WTC11 (cell line): ENCODE measurements around the gene THAP2. TPM values are rescaled to one million over a fixed set of nuclear protein-coding genes. Genes with fewer than 3 reads are reported as not detected.

Source experiments
- ATAC-seq: fragments of 200-7000 bp; cut with Tn5 transposase; 2 replicates; pipeline ENCODE4 v1.10.0; 2021; ENCODE audit warnings: mild to moderate bottlenecking, moderate library complexity
- CTCF ChIA-PET: fragments of 300-600 bp; sonication (Branson Sonifier 250); formaldehyde crosslinking; loops from one replicate; lab custom pipeline; 2021; ENCODE audit warnings: antibody characterized with exemption; lab: Charles Lee
- POLR2A ChIA-PET: fragments of 350-600 bp; sonication (Branson Sonifier 250); formaldehyde crosslinking; loops from one replicate; lab custom pipeline; 2021; ENCODE audit warnings: antibody characterized with exemption; lab: Charles Lee
- DNase-seq: peaks from one replicate; pipeline ENCODE4 v3.0.0; 2021; ENCODE audit warnings: low spot score
- H3K27ac Mint-ChIP-seq: 2 replicates; pipeline ENCODE4 v1.8.0; 2021; ENCODE audit warnings: mixed read lengths
- H3K27me3 Mint-ChIP-seq: 2 replicates; pipeline ENCODE4 v1.8.0; 2021; ENCODE audit warnings: low read depth, mild to moderate bottlenecking, moderate library complexity, mixed read lengths
- H3K36me3 Mint-ChIP-seq: 2 replicates; pipeline ENCODE4 v1.8.0; 2021; ENCODE audit warnings: mixed read lengths
- H3K4me1 Mint-ChIP-seq: 2 replicates; pipeline ENCODE4 v1.8.0; 2022; ENCODE audit warnings: mixed read lengths
- H3K4me3 Mint-ChIP-seq: 2 replicates; pipeline ENCODE4 v1.8.0; 2021; ENCODE audit warnings: mild to moderate bottlenecking, moderate library complexity, mixed read lengths
- H3K9me3 Mint-ChIP-seq: 2 replicates; pipeline ENCODE4 v1.8.0; 2021; ENCODE audit warnings: mixed read lengths
- ARID4B ChIP-seq: sonication (generic); formaldehyde crosslinking; IDR thresholded peaks from 2 replicates; pipeline ENCODE4 v1.8.0; 2023; ENCODE audit warnings: missing genetic modification reagents, mild to moderate bottlenecking, borderline replicate concordance
- ATF6 ChIP-seq: sonication (generic); formaldehyde crosslinking; IDR thresholded peaks from 2 replicates; pipeline ENCODE4 v1.8.1; 2023; ENCODE audit warnings: mild to moderate bottlenecking, missing genetic modification reagents
- CBFB ChIP-seq: sonication (generic); formaldehyde crosslinking; IDR thresholded peaks from 2 replicates; pipeline ENCODE4 v1.8.1; 2022; ENCODE audit warnings: mild to moderate bottlenecking, low read depth, missing genetic modification reagents
- CDX4 ChIP-seq: fragments of 250-450 bp; sonication (Bioruptor Pico); IDR thresholded peaks from 2 replicates; pipeline ENCODE4 v1.9.0; 2021; ENCODE audit warnings: moderate library complexity, mild to moderate bottlenecking, inconsistent platforms, borderline replicate concordance
- E2F1 ChIP-seq: sonication (generic); formaldehyde crosslinking; IDR thresholded peaks from 2 replicates; pipeline ENCODE4 v1.8.0; 2022; ENCODE audit warnings: mild to moderate bottlenecking, missing genetic modification reagents
- ELF4 ChIP-seq: sonication (generic); formaldehyde crosslinking; IDR thresholded peaks from 2 replicates; pipeline ENCODE4 v1.8.1; 2022; ENCODE audit warnings: low read depth, mild to moderate bottlenecking, moderate library complexity, missing genetic modification reagents
- GABPB1 ChIP-seq: sonication (generic); formaldehyde crosslinking; IDR thresholded peaks from 2 replicates; pipeline ENCODE4 v1.8.1; 2023; ENCODE audit warnings: mild to moderate bottlenecking, missing genetic modification reagents
- NR3C1 ChIP-seq: sonication (generic); formaldehyde crosslinking; conservative IDR thresholded peaks from 2 replicates; pipeline ENCODE4 v1.8.1; 2023; ENCODE audit warnings: low read depth, mild to moderate bottlenecking, missing genetic modification reagents
- TP53 ChIP-seq: sonication (generic); formaldehyde crosslinking; IDR thresholded peaks from 2 replicates; pipeline ENCODE4 v1.8.1; 2023; ENCODE audit warnings: mild to moderate bottlenecking, missing genetic modification reagents
- ZBTB21 ChIP-seq: sonication (generic); formaldehyde crosslinking; IDR thresholded peaks from 2 replicates; pipeline ENCODE4 v1.8.1; 2023; ENCODE audit warnings: mild to moderate bottlenecking, missing genetic modification reagents, borderline replicate concordance
- ZNF281 ChIP-seq: sonication (generic); formaldehyde crosslinking; IDR thresholded peaks from 2 replicates; pipeline ENCODE4 v1.8.0; 2023; ENCODE audit warnings: mild to moderate bottlenecking, missing genetic modification reagents
- ZNF317 ChIP-seq: sonication (generic); formaldehyde crosslinking; IDR thresholded peaks from 2 replicates; pipeline ENCODE4 v1.8.1; 2023; ENCODE audit warnings: low read depth, mild to moderate bottlenecking, moderate library complexity, missing genetic modification reagents, borderline replicate concordance
- ZNF532 ChIP-seq: fragments of 250-450 bp; sonication (Bioruptor Pico); IDR thresholded peaks from 2 replicates; pipeline ENCODE4 v1.9.0; 2021; ENCODE audit warnings: mild to moderate bottlenecking, borderline replicate concordance
- total RNA-seq: library from RNA; stranded (reverse); gene quantifications from 3 replicates; pipeline ENCODE4 v1.2.3, GENCODE V29; 2021

Gene THAP2
- total RNA-seq, 1 experiment from 2014 or later: 6.4 TPM

- Mint-ChIP-seq H3K27me3 (no peaks in the 10 kb centered on the region), H3K4me1 (peaks cover 8% of the 10 kb centered on the region), H3K27ac (no peak overlapping the region), H3K9me3 (no peaks in the 10 kb centered on the region), H3K4me3 (no peak overlapping the region), H3K36me3 (peaks cover 78% of the 10 kb centered on the region)
- no peak for DNase-seq
- TF ChIP-seq TP53 (CRISPR knock-in tag) (no peak), GABPB1 (no peak), NR3C1 (CRISPR knock-in tag) (no peak), ZBTB21 (CRISPR knock-in tag) (no peak), CDX4 (CRISPR knock-in tag) (no peak), ATF6 (CRISPR knock-in tag) (no peak), ZNF532 (no peak), ELF4 (CRISPR knock-in tag) (no peak), E2F1 (CRISPR knock-in tag) (no peak), ZNF317 (CRISPR knock-in tag) (no peak), ZNF281 (CRISPR knock-in tag) (no peak), CBFB (CRISPR knock-in tag) (no peak), ARID4B (CRISPR knock-in tag) (no peak)
- no peak for ATAC-seq
- POLR2A ChIA-PET: no interaction called here
- CTCF ChIA-PET: interaction anchor here (1.0 kb wide), 1 partner anchor 11 kb away, joined by 5 read pairs; no protein-coding TSS in a partner anchor
Measured at GRCh38 chr12:71626098-71626497, 38.0 kb upstream of the THAP2 start.
